Lower lobe of right lung (tissue), 2 donors: ENCODE results near the gene KCTD15. TPM values are rescaled to one million over a fixed set of nuclear protein-coding genes. Genes with fewer than 3 reads are reported as not detected.

Source experiments
- ATAC-seq, 2 donors: fragments of 200-7000 bp; cut with Tn5 transposase; one replicate each; pipeline ENCODE4 v1.9.1; 2020 to 2022; ENCODE audit warnings: mild to moderate bottlenecking in 2 of 2, moderate library complexity in 2 of 2
- DNase-seq: peaks from one replicate; pipeline ENCODE4 v3.0.0-alpha.2; 2020
- H3K27ac ChIP-seq: fragments of 200-600 bp; one replicate; pipeline ENCODE4 v1.8.0; 2022
- H3K27me3 ChIP-seq: fragments of 200-600 bp; one replicate; pipeline ENCODE4 v1.8.0; 2022; ENCODE audit warnings: low read depth
- H3K36me3 ChIP-seq: fragments of 200-600 bp; one replicate; pipeline ENCODE4 v1.8.0; 2022; ENCODE audit warnings: mild to moderate bottlenecking
- H3K4me1 ChIP-seq: fragments of 200-600 bp; one replicate; pipeline ENCODE4 v1.8.0; 2022
- H3K4me3 ChIP-seq: fragments of 200-600 bp; one replicate; pipeline ENCODE4 v1.8.0; 2022; ENCODE audit warnings: mild to moderate bottlenecking
- H3K9me3 ChIP-seq: fragments of 200-600 bp; one replicate; pipeline ENCODE4 v1.8.0; 2022
- CTCF ChIP-seq: fragments of 200-600 bp; IDR thresholded peaks from one replicate; pipeline ENCODE4 v1.8.0; 2022; ENCODE audit warnings: antibody characterized with exemption, mild to moderate bottlenecking
- intact Hi-C: fragments of 100-400 bp; cut with DNase I; formaldehyde crosslinking; loops from one replicate; pipeline ENCODE4 v1.11.0; 2022
- total RNA-seq: library from RNA; stranded (reverse); fragmentation: NEBNext Ultra II Directional; extraction: Animal tissue kit (Norgen Biotek cat#: 25700); gene quantifications from one replicate; pipeline ENCODE4 v1.2.1, GENCODE V29; 2021
- donor health status: DM: no; HTN: yes; CAD: no; lungs with severe emphysema.

Gene KCTD15
- total RNA-seq, 1 donor from 2014 or later, result 27.0 TPM

- no peak for ATAC-seq
Observed at GRCh38 chr19:33849551-33850147, 53.0 kb downstream of the KCTD15 start.

GRCh38 chr19:33859016-33859415, 62.3 kb downstream of the KCTD15 start:
- Histone ChIP-seq H3K27ac (no peak overlapping the region), H3K4me1 (no peaks in the 10 kb centered on the region), H3K4me3 (no peak overlapping the region), H3K36me3 (no peaks in the 10 kb centered on the region), H3K27me3 (peaks cover 2% of the 10 kb centered on the region), H3K9me3 (no peaks in the 10 kb centered on the region)
- ATAC-seq, result no peak
- intact Hi-C loops, result no loop called here
- TF ChIP-seq CTCF, result no peak
- no peak for DNase-seq

More at GRCh38 chr19:33849551-33850147, 53.0 kb downstream of the KCTD15 start:
- H3K9me3 ChIP-seq, result peaks cover 4% of the 10 kb centered on the region
- H3K36me3 ChIP-seq, result no peaks in the 10 kb centered on the region
- H3K4me3 ChIP-seq, result no peak overlapping the region
- no peak overlapping the region for H3K27ac ChIP-seq
- no peaks in the 10 kb centered on the region for H3K4me1 ChIP-seq
- TF ChIP-seq CTCF, result no peak
- DNase-seq, result no peak
- intact Hi-C loops, result no loop called here
- H3K27me3 ChIP-seq, result peaks cover 4% of the 10 kb centered on the region

- ATAC-seq (no peak), DNase-seq (no peak)
- no peak overlapping the region for H3K4me3 ChIP-seq
- H3K27me3 ChIP-seq, result no peaks in the 10 kb centered on the region
- intact Hi-C loops, result no loop called here
- H3K36me3 ChIP-seq, result no peaks in the 10 kb centered on the region
- no peak for TF ChIP-seq CTCF
- no peaks in the 10 kb centered on the region for H3K9me3 ChIP-seq
- no peak overlapping the region for H3K27ac ChIP-seq
- H3K4me1 ChIP-seq, result no peaks in the 10 kb centered on the region
Observed at GRCh38 chr19:33860312-33861090, 63.8 kb downstream of the KCTD15 start.

- Histone ChIP-seq H3K27ac (no peak overlapping the region), H3K4me1 (no peaks in the 10 kb centered on the region), H3K36me3 (no peaks in the 10 kb centered on the region), H3K27me3 (no peaks in the 10 kb centered on the region), H3K9me3 (no peaks in the 10 kb centered on the region), H3K4me3 (no peak overlapping the region)
- intact Hi-C loops, result no loop called here
- no peak for DNase-seq
- no peak for ATAC-seq
- no peak for TF ChIP-seq CTCF
Observed at GRCh38 chr19:33861950-33862349, 65.3 kb downstream of the KCTD15 start.

GRCh38 chr19:33862981-33863380, 66.3 kb downstream of the KCTD15 start:
- intact Hi-C loops, result no loop called here
- H3K4me1 ChIP-seq, result no peaks in the 10 kb centered on the region
- no peak for ATAC-seq
- no peaks in the 10 kb centered on the region for H3K27me3 ChIP-seq
- no peaks in the 10 kb centered on the region for H3K36me3 ChIP-seq
- DNase-seq, result no peak
- TF ChIP-seq CTCF, result no peak
- H3K9me3 ChIP-seq, result no peaks in the 10 kb centered on the region
- no peak overlapping the region for H3K4me3 ChIP-seq
- H3K27ac ChIP-seq, result no peak overlapping the region
